Endodermal cell (in vitro differentiated cells): ENCODE results near the gene SLC22A31. TPM values are rescaled to one million over a fixed set of nuclear protein-coding genes. Genes with fewer than 3 reads are reported as not detected.
"Not testable (repeated sequence)": the region's sequence is repeated elsewhere in the genome, so short reads cannot be mapped to it uniquely, and the experiment has no call there.

Experiments used
- DNase-seq: peaks from one replicate; pipeline ENCODE4 v3.0.0-alpha.2; 2017
- H3K27ac ChIP-seq: 2 replicates; pipeline ENCODE4 v1.5.1; 2013; ENCODE audit warnings: mild to moderate bottlenecking, low read depth, low read length, moderate library complexity
- H3K27me3 ChIP-seq: 2 replicates; pipeline ENCODE4 v1.6.1; 2013; ENCODE audit warnings: mild to moderate bottlenecking, low read length, moderate library complexity; ENCODE audit not compliant: insufficient read depth, control insufficient read depth, poor library complexity, severe bottlenecking
- H3K36me3 ChIP-seq: 2 replicates; pipeline ENCODE4 v1.7.0; 2013; ENCODE audit warnings: mild to moderate bottlenecking, low read length, moderate library complexity; ENCODE audit not compliant: control insufficient read depth, insufficient read depth
- H3K4me1 ChIP-seq: one replicate; pipeline ENCODE4 v1.7.0; 2013; ENCODE audit warnings: low read length; ENCODE audit not compliant: control insufficient read depth, insufficient read depth
- H3K4me3 ChIP-seq: 2 replicates; pipeline ENCODE4 v1.5.1; 2013; ENCODE audit warnings: mild to moderate bottlenecking, low read length, moderate library complexity
- H3K9ac ChIP-seq: 2 replicates; pipeline ENCODE4 v1.6.1; 2013; ENCODE audit warnings: mild to moderate bottlenecking, low read length, moderate library complexity; ENCODE audit not compliant: poor library complexity, severe bottlenecking; ENCODE audit errors: extremely low read depth
- H3K9me3 ChIP-seq: 2 replicates; pipeline ENCODE4 v1.6.1; 2013; ENCODE audit warnings: mild to moderate bottlenecking, low read length, moderate library complexity; ENCODE audit not compliant: control insufficient read depth
- H3K27ac Mint-ChIP-seq: 2 replicates; pipeline ENCODE4 v1.8.0; 2020; ENCODE audit warnings: mixed read lengths
- H3K27me3 Mint-ChIP-seq: 2 replicates; pipeline ENCODE4 v1.8.0; 2021; ENCODE audit warnings: mild to moderate bottlenecking, mixed read lengths; ENCODE audit not compliant: insufficient read depth
- H3K36me3 Mint-ChIP-seq: 2 replicates; pipeline ENCODE4 v1.8.0; 2020; ENCODE audit warnings: low read depth, mixed read lengths
- H3K4me1 Mint-ChIP-seq: 2 replicates; pipeline ENCODE4 v1.8.0; 2020; ENCODE audit warnings: mixed read lengths
- H3K4me3 Mint-ChIP-seq: 2 replicates; pipeline ENCODE4 v1.8.0; 2020; ENCODE audit warnings: mild to moderate bottlenecking, moderate library complexity, mixed read lengths
- H3K9me3 Mint-ChIP-seq: 2 replicates; pipeline ENCODE4 v1.8.0; 2020; ENCODE audit warnings: mild to moderate bottlenecking, mixed read lengths
- CTCF ChIP-seq: fragments of 200-600 bp; sonication (generic); conservative IDR thresholded peaks from 2 replicates; pipeline ENCODE4 v1.5.0; 2021; ENCODE audit warnings: antibody characterized with exemption, mild to moderate bottlenecking
- WGBS, 2 experiments: methylation state at CpG; one replicate each; pipeline versions ENCODE4 v1.1.5 to v1.1.7; 2013; ENCODE audit warnings: missing lambda C conversion rate in 2 of 2, mixed read lengths in 1 of 2; ENCODE audit not compliant: insufficient coverage in 1 of 2, insufficient read length in 1 of 2; 5-methylcytosine and 5-hydroxymethylcytosine counted together
- total RNA-seq, 2 donors: library from RNA; stranded (reverse); fragmentation: NEBNext Ultra II Directional in 1 of 2; extraction: Animal tissue kit (Norgen Biotek cat#: 25700) in 1 of 2; gene quantifications; 2 replicates in 1 of 2; 3 replicates in 1 of 2; pipeline ENCODE4 v1.2.1, GENCODE V29; 2021

Gene SLC22A31
- total RNA-seq, 2 donors from 2014 or later, result 9.7 to 33.9 TPM

- no peaks in the 10 kb centered on the region for H3K9me3 Mint-ChIP-seq
- no peak for TF ChIP-seq CTCF
- H3K27me3 ChIP-seq, result peaks cover 35% of the 10 kb centered on the region
- H3K36me3 ChIP-seq, result no peaks in the 10 kb centered on the region
- H3K4me1 ChIP-seq, result no peaks in the 10 kb centered on the region
- H3K36me3 Mint-ChIP-seq, result no peaks in the 10 kb centered on the region
- H3K9me3 ChIP-seq, result no peaks in the 10 kb centered on the region
- 65 to 71% methylated on average over 9 to 14 of the region's 14 CpGs for WGBS, 2 experiments
- peak; percentile 40 for DNase-seq
- no peak overlapping the region for H3K4me3 Mint-ChIP-seq
- no peaks in the 10 kb centered on the region for H3K4me1 Mint-ChIP-seq
- H3K9ac ChIP-seq, result no peak overlapping the region
- no peak overlapping the region for H3K4me3 ChIP-seq
- no peak overlapping the region for H3K27ac ChIP-seq
- H3K27ac Mint-ChIP-seq, result no peak overlapping the region
- H3K27me3 Mint-ChIP-seq, result peaks cover 21% of the 10 kb centered on the region
These were observed 10.8 kb downstream of the SLC22A31 start for GRCh38 chr16:89189358-89190025.

- not testable (repeated sequence) for H3K27ac ChIP-seq, H3K4me1 ChIP-seq, DNase-seq, H3K36me3 Mint-ChIP-seq, H3K9me3 Mint-ChIP-seq, H3K4me3 ChIP-seq, H3K9me3 ChIP-seq, H3K36me3 ChIP-seq, H3K9ac ChIP-seq, H3K4me1 Mint-ChIP-seq, H3K4me3 Mint-ChIP-seq, H3K27ac Mint-ChIP-seq
- peaks cover 35% of the 10 kb centered on the region for H3K27me3 ChIP-seq
- 90 to 91% methylated on average over 8 to 25 of the region's 25 CpGs for WGBS, 2 experiments
- H3K27me3 Mint-ChIP-seq, result peaks cover 16% of the 10 kb centered on the region
These were observed 11.6 kb downstream of the SLC22A31 start for GRCh38 chr16:89188471-89189357.

- Mint-ChIP-seq H3K4me1 (no peaks in the 10 kb centered on the region), H3K9me3 (no peaks in the 10 kb centered on the region), H3K27ac (no peak overlapping the region), H3K4me3 (no peak overlapping the region), H3K27me3 (peaks cover 20% of the 10 kb centered on the region), H3K36me3 (no peaks in the 10 kb centered on the region)
- no peaks in the 10 kb centered on the region for H3K9me3 ChIP-seq
- no peaks in the 10 kb centered on the region for H3K36me3 ChIP-seq
- peaks cover 35% of the 10 kb centered on the region for H3K27me3 ChIP-seq
- H3K9ac ChIP-seq, result no peak overlapping the region
- no peak for DNase-seq
- no peaks in the 10 kb centered on the region for H3K4me1 ChIP-seq
- 79 to 83% methylated on average over 12 to 19 of the region's 19 CpGs for WGBS, 2 experiments
- no peak for TF ChIP-seq CTCF
- no peak overlapping the region for H3K4me3 ChIP-seq
- no peak overlapping the region for H3K27ac ChIP-seq
These were observed 12.5 kb downstream of the SLC22A31 start for GRCh38 chr16:89187770-89188392.
